HL-60 (cell line): Measurements from ENCODE around the gene XYLT1.

ENCODE experiments used
- DNase-seq, 2 experiments: peaks; one replicate each; pipeline ENCODE4 v3.0.0-alpha.2; 2010 to 2020; ENCODE audit warnings: low read depth in 1 of 2, low spot score in 1 of 2
- H3K27ac ChIP-seq: fragments of 250-450 bp; sonication (Bioruptor Pico); replicated peaks from 2 replicates; pipeline ENCODE4 v1.5.1; 2020; ENCODE audit warnings: mild to moderate bottlenecking, moderate library complexity
- H3K27me3 ChIP-seq: fragments of 250-450 bp; sonication (Bioruptor Pico); 2 replicates; pipeline ENCODE4 v1.5.1; 2021; ENCODE audit warnings: mild to moderate bottlenecking, moderate library complexity; ENCODE audit not compliant: insufficient read depth, poor library complexity, severe bottlenecking
- H3K4me3 ChIP-seq: replicated peaks from 2 replicates; pipeline ENCODE4 v1.5.1; 2011; ENCODE audit warnings: mild to moderate bottlenecking, control low read depth, low read length; ENCODE audit not compliant: insufficient read depth
- CTCF ChIP-seq: IDR thresholded peaks from one replicate; pipeline ENCODE4 v1.5.1; 2011; ENCODE audit warnings: low read length, control low read depth, inconsistent platforms; ENCODE audit not compliant: insufficient read depth
- GABPA ChIP-seq: IDR thresholded peaks from 2 replicates; pipeline ENCODE4 v1.6.1; 2012; ENCODE audit warnings: low read depth
- POLR2AphosphoS5 ChIP-seq: IDR thresholded peaks from 2 replicates; pipeline ENCODE4 v1.6.1; 2012; ENCODE audit warnings: low read depth
- REST ChIP-seq: IDR thresholded peaks from 2 replicates; pipeline ENCODE4 v1.6.1; 2012; ENCODE audit warnings: low read depth; ENCODE audit not compliant: insufficient replicate concordance
- SPI1 ChIP-seq: IDR thresholded peaks from 2 replicates; pipeline ENCODE4 v1.6.1; 2012; ENCODE audit warnings: low read depth, mild to moderate bottlenecking, borderline replicate concordance

The XYLT1 gene

GRCh38 chr16:17367923-17368322 is 102.8 kb downstream of the XYLT1 start:
- TF ChIP-seq REST (no peak), GABPA (no peak), SPI1 (no peak), POLR2AphosphoS5 (no peak), CTCF (no peak)
- DNase-seq: no peak
- H3K4me3 ChIP-seq: no peak overlapping the region
- no peaks in the 10 kb centered on the region for H3K27me3 ChIP-seq
- peak overlapping the region; percentile 83 for H3K27ac ChIP-seq

- H3K4me3 ChIP-seq: no peak overlapping the region
- H3K27ac ChIP-seq: peak overlapping the region; percentile 83
- no peak for TF ChIP-seq CTCF
- TF ChIP-seq POLR2AphosphoS5: peak; percentile 47
- TF ChIP-seq SPI1: peak; percentile 72
- no peak for TF ChIP-seq GABPA
- DNase-seq: peak in 1 of 2 experiments; percentile 80
- no peaks in the 10 kb centered on the region for H3K27me3 ChIP-seq
Observed at GRCh38 chr16:17367036-17367435, 103.7 kb downstream of the XYLT1 start.

- Histone ChIP-seq H3K27ac (peak overlapping the region; percentile 83), H3K27me3 (no peaks in the 10 kb centered on the region), H3K4me3 (no peak overlapping the region)
- no peak for DNase-seq
- no peak for TF ChIP-seq CTCF
- TF ChIP-seq SPI1: no peak
- no peak for TF ChIP-seq REST
- TF ChIP-seq GABPA: no peak
- TF ChIP-seq POLR2AphosphoS5: no peak
Observed at GRCh38 chr16:17366299-17366961, 104.3 kb downstream of the XYLT1 start.
